ENCODE results near the gene DHRS12.
A peak's percentile ranks its signal among the peaks of the same experiment; 100 is the strongest.

The DHRS12 gene

GRCh38 chr13:51738226-51738905, 65.6 kb downstream of the DHRS12 start:
- DNase-seq (no peak), ATAC-seq (ENCODE audit: insufficient read depth, low read depth) (no peak)
- Histone ChIP-seq H3K4me2 (ENCODE audit: insufficient read depth, low read length) (no peak overlapping the region), H4K20me1 (ENCODE audit: insufficient read depth, low read length) (no peaks in the 10 kb centered on the region), H2AFZ (ENCODE audit: low read depth, low read length) (no peak overlapping the region), H3K9ac (ENCODE audit: low read depth, low read length) (no peak overlapping the region), H3K79me2 (ENCODE audit: insufficient read depth, low read length) (no peaks in the 10 kb centered on the region), H3K4me1 (ENCODE audit: insufficient read depth, low read length) (no peaks in the 10 kb centered on the region), H3K27me3 (ENCODE audit: insufficient read depth, low read length, poor library complexity) (no peaks in the 10 kb centered on the region), H3K36me3 (ENCODE audit: insufficient read depth, low read length) (peaks cover 14% of the 10 kb centered on the region; the same call in 1 of the 2 replicates), H3K27ac (ENCODE audit: low read length) (no peak overlapping the region), H3K4me3 (ENCODE audit: low read depth in 1 of 2, low read length in 2 of 2) (no peak overlapping the region), H3K9me3 (ENCODE audit: insufficient read depth, low read length, severe bottlenecking) (no peaks in the 10 kb centered on the region)
- no peak for TF ChIP-seq EZH2 (IDR thresholded peaks at IDR 0.05; ENCODE audit: borderline replicate concordance, low read depth, low read length, severe bottlenecking)

- peaks cover 14% of the 10 kb centered on the region; the same call in 1 of the 2 replicates for H3K36me3 ChIP-seq (ENCODE audit: insufficient read depth, low read length)
- no peak overlapping the region for H3K4me3 ChIP-seq (ENCODE audit: low read depth in 1 of 2, low read length in 2 of 2)
- peak; percentile 23 for DNase-seq
- no peaks in the 10 kb centered on the region for H3K4me1 ChIP-seq (ENCODE audit: insufficient read depth, low read length)
- no peaks in the 10 kb centered on the region for H4K20me1 ChIP-seq (ENCODE audit: insufficient read depth, low read length)
- ATAC-seq (ENCODE audit: insufficient read depth, low read depth): peak; percentile 69; the same call in 1 of the 3 replicates
- H3K4me2 ChIP-seq (ENCODE audit: insufficient read depth, low read length): no peak overlapping the region
- H3K27ac ChIP-seq (ENCODE audit: low read length): no peak overlapping the region
- H3K27me3 ChIP-seq (ENCODE audit: insufficient read depth, low read length, poor library complexity): no peaks in the 10 kb centered on the region
- no peak overlapping the region for H3K9ac ChIP-seq (ENCODE audit: low read depth, low read length)
- TF ChIP-seq CTCF (IDR thresholded peaks at IDR 0.05; ENCODE audit: borderline replicate concordance, extremely low read depth, low read length, poor library complexity, severe bottlenecking) (no peak), EZH2 (IDR thresholded peaks at IDR 0.05; ENCODE audit: borderline replicate concordance, low read depth, low read length, severe bottlenecking) (no peak)
- H2AFZ ChIP-seq (ENCODE audit: low read depth, low read length): no peak overlapping the region
- H3K9me3 ChIP-seq (ENCODE audit: insufficient read depth, low read length, severe bottlenecking): no peaks in the 10 kb centered on the region
- no peaks in the 10 kb centered on the region for H3K79me2 ChIP-seq (ENCODE audit: insufficient read depth, low read length)
Observed at GRCh38 chr13:51737609-51738008, 66.4 kb downstream of the DHRS12 start.

- DNase-seq (no peak), ATAC-seq (ENCODE audit: insufficient read depth, low read depth) (no peak)
- Histone ChIP-seq H3K79me2 (ENCODE audit: insufficient read depth, low read length) (no peaks in the 10 kb centered on the region), H3K4me2 (ENCODE audit: insufficient read depth, low read length) (no peak overlapping the region), H3K4me3 (ENCODE audit: low read depth in 1 of 2, low read length in 2 of 2) (no peak overlapping the region), H3K4me1 (ENCODE audit: insufficient read depth, low read length) (no peaks in the 10 kb centered on the region), H4K20me1 (ENCODE audit: insufficient read depth, low read length) (no peaks in the 10 kb centered on the region), H3K36me3 (ENCODE audit: insufficient read depth, low read length) (peaks cover 7% of the 10 kb centered on the region; the same call in 1 of the 2 replicates), H3K9ac (ENCODE audit: low read depth, low read length) (no peak overlapping the region), H3K27me3 (ENCODE audit: insufficient read depth, low read length, poor library complexity) (no peaks in the 10 kb centered on the region), H3K27ac (ENCODE audit: low read length) (no peak overlapping the region), H3K9me3 (ENCODE audit: insufficient read depth, low read length, severe bottlenecking) (no peaks in the 10 kb centered on the region), H2AFZ (ENCODE audit: low read depth, low read length) (no peak overlapping the region)
- TF ChIP-seq CTCF (IDR thresholded peaks at IDR 0.05; ENCODE audit: borderline replicate concordance, extremely low read depth, low read length, poor library complexity, severe bottlenecking) (no peak), EZH2 (IDR thresholded peaks at IDR 0.05; ENCODE audit: borderline replicate concordance, low read depth, low read length, severe bottlenecking) (no peak)
Observed at GRCh38 chr13:51734786-51735185, 69.2 kb downstream of the DHRS12 start.

GRCh38 chr13:51733374-51734298, 70.3 kb downstream of the DHRS12 start:
- Histone ChIP-seq H3K79me2 (ENCODE audit: insufficient read depth, low read length) (no peaks in the 10 kb centered on the region), H3K4me2 (ENCODE audit: insufficient read depth, low read length) (no peak overlapping the region), H3K9me3 (ENCODE audit: insufficient read depth, low read length, severe bottlenecking) (no peaks in the 10 kb centered on the region), H3K4me3 (ENCODE audit: low read depth in 1 of 2, low read length in 2 of 2) (no peak overlapping the region), H2AFZ (ENCODE audit: low read depth, low read length) (no peak overlapping the region), H3K36me3 (ENCODE audit: insufficient read depth, low read length) (peaks cover 3% of the 10 kb centered on the region; the same call in 1 of the 2 replicates), H3K4me1 (ENCODE audit: insufficient read depth, low read length) (no peaks in the 10 kb centered on the region), H3K27me3 (ENCODE audit: insufficient read depth, low read length, poor library complexity) (no peaks in the 10 kb centered on the region), H3K9ac (ENCODE audit: low read depth, low read length) (no peak overlapping the region), H3K27ac (ENCODE audit: low read length) (no peak overlapping the region), H4K20me1 (ENCODE audit: insufficient read depth, low read length) (no peaks in the 10 kb centered on the region)
- no peak for TF ChIP-seq EZH2 (IDR thresholded peaks at IDR 0.05; ENCODE audit: borderline replicate concordance, low read depth, low read length, severe bottlenecking)
- no peak for TF ChIP-seq CTCF (IDR thresholded peaks at IDR 0.05; ENCODE audit: borderline replicate concordance, extremely low read depth, low read length, poor library complexity, severe bottlenecking)
- DNase-seq (no peak), ATAC-seq (ENCODE audit: insufficient read depth, low read depth) (no peak)

Measured in DND-41 (cell line).